OCI-LY3 (cell line): Measurements from ENCODE around the gene LAYN.

Experiments used
- H2AFZ ChIP-seq: fragments of 200-600, 300-600 bp; shearing (Covaris generic); 2 replicates; pipeline ENCODE4 v1.6.0; 2014; ENCODE audit warnings: antibody characterized with exemption, low read depth, low read length
- H3K27ac ChIP-seq: fragments of 200-600, 300-600 bp; sonication (generic); 2 replicates; pipeline ENCODE4 v1.5.1; 2014; ENCODE audit warnings: mild to moderate bottlenecking, low read length, moderate library complexity, mixed read lengths
- H3K27me3 ChIP-seq: fragments of 200-600, 300-600 bp; sonication (generic); 2 replicates; pipeline ENCODE4 v1.6.1; 2014; ENCODE audit warnings: low read depth, low read length, mixed read lengths
- H3K36me3 ChIP-seq: fragments of 200-600, 300-600 bp; sonication (generic); replicated peaks from 2 replicates; pipeline ENCODE3; 2014; ENCODE audit warnings: low read depth, low read length, mixed read lengths
- H3K4me1 ChIP-seq: fragments of 300-600, 200-600 bp; sonication (generic); 2 replicates; pipeline ENCODE4 v1.6.1; 2014; ENCODE audit warnings: low read length, mixed read lengths
- H3K4me2 ChIP-seq: fragments of 200-600, 300-600 bp; sonication (generic); 2 replicates; pipeline ENCODE4 v1.6.1; 2014; ENCODE audit warnings: low read length, mixed read lengths
- H3K4me3 ChIP-seq: fragments of 300-600, 200-600 bp; sonication (generic); 2 replicates; pipeline ENCODE4 v1.5.1; 2014; ENCODE audit warnings: antibody characterized with exemption, mild to moderate bottlenecking, low read length, moderate library complexity
- H3K79me2 ChIP-seq: fragments of 300-600, 200-600 bp; shearing (Covaris generic); 2 replicates; pipeline ENCODE4 v1.6.1; 2014; ENCODE audit warnings: mild to moderate bottlenecking, low read length, mixed read lengths
- H3K9ac ChIP-seq: fragments of 300-600, 200-600 bp; shearing (Covaris generic); 2 replicates; pipeline ENCODE4 v1.6.0; 2014; ENCODE audit warnings: mild to moderate bottlenecking, low read length, moderate library complexity
- H3K9me3 ChIP-seq: fragments of 200-600, 300-600 bp; shearing (Covaris generic); 2 replicates; pipeline ENCODE4 v1.6.1; 2014; ENCODE audit warnings: low read length, mixed read lengths; ENCODE audit not compliant: insufficient read depth
- H4K20me1 ChIP-seq: fragments of 200-600, 300-600 bp; sonication (generic); 2 replicates; pipeline ENCODE4 v1.6.1; 2016; ENCODE audit warnings: low read length, mixed read lengths; ENCODE audit not compliant: insufficient read depth
- CTCF ChIP-seq: fragments of 200-600, 300-600 bp; sonication (generic); IDR thresholded peaks from 2 replicates; pipeline ENCODE4 v1.5.1; 2014; ENCODE audit warnings: antibody characterized with exemption, low read length, low read depth
- EZH2phosphoT487 ChIP-seq: fragments of 200-600 bp; shearing (Covaris generic); IDR thresholded peaks from 2 replicates; pipeline ENCODE4 v1.6.1; 2018; ENCODE audit warnings: antibody characterized with exemption, mixed run types, low read depth

LAYN gene

DNA sequence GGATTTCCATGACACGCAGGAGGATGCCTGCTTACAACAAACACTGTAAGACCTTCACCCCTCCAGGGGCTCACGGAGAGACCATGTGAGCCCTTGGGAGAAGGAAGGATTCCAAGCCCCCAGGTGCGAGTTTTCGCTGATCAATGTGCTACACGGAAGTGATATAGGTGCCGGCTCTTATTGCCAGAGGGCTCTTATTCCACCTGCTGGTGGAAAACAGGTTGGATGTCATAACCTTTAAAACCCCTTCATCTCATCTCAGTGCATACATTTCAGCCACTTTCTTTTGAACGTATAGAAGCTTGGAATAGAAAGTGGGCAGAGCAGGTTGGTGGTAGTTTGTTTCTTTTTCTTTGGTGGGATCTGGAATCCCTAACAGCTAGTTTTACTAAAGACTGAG, 25.8 kb downstream of the LAYN start:
- H3K27me3 ChIP-seq = 0 out of 2 replicates have a peak, but pooled peaks cover 11% of the 10 kb centered on the region
- H3K79me2 ChIP-seq = no peaks in the 10 kb centered on the region
- no peak overlapping the region for H2AFZ ChIP-seq
- no peak overlapping the region for H3K9ac ChIP-seq
- TF ChIP-seq EZH2phosphoT487 = no peak
- TF ChIP-seq CTCF = no peak
- H3K27ac ChIP-seq = no peak overlapping the region
- H3K4me3 ChIP-seq = no peak overlapping the region
- no peaks in the 10 kb centered on the region for H3K36me3 ChIP-seq
- no peaks in the 10 kb centered on the region for H3K9me3 ChIP-seq
- H4K20me1 ChIP-seq = no peaks in the 10 kb centered on the region
- H3K4me1 ChIP-seq = peaks cover 20% of the 10 kb centered on the region
- H3K4me2 ChIP-seq = no peak overlapping the region

- Histone ChIP-seq H3K9me3 (no peaks in the 10 kb centered on the region), H3K4me1 (peaks cover 19% of the 10 kb centered on the region), H3K4me3 (no peak overlapping the region), H3K9ac (no peak overlapping the region), H4K20me1 (no peaks in the 10 kb centered on the region), H3K27me3 (0 out of 2 replicates have a peak, but pooled peaks cover 6% of the 10 kb centered on the region), H3K27ac (no peak overlapping the region), H3K36me3 (no peaks in the 10 kb centered on the region), H2AFZ (no peak overlapping the region), H3K79me2 (no peaks in the 10 kb centered on the region), H3K4me2 (no peak overlapping the region)
- no peak for TF ChIP-seq EZH2phosphoT487
- no peak for TF ChIP-seq CTCF
Observed at GRCh38 chr11:111569476-111569875, 29.0 kb downstream of the LAYN start.

GRCh38 chr11:111570796-111571195, 30.3 kb downstream of the LAYN start:
- H3K9me3 ChIP-seq = no peaks in the 10 kb centered on the region
- H4K20me1 ChIP-seq = no peaks in the 10 kb centered on the region
- no peak overlapping the region for H3K27ac ChIP-seq
- TF ChIP-seq CTCF (no peak), EZH2phosphoT487 (no peak)
- H3K27me3 ChIP-seq = 0 out of 2 replicates have a peak, but pooled peaks cover 6% of the 10 kb centered on the region
- H3K36me3 ChIP-seq = no peaks in the 10 kb centered on the region
- no peak overlapping the region for H2AFZ ChIP-seq
- H3K79me2 ChIP-seq = no peaks in the 10 kb centered on the region
- peaks cover 20% of the 10 kb centered on the region for H3K4me1 ChIP-seq
- no peak overlapping the region for H3K4me3 ChIP-seq
- no peak overlapping the region for H3K9ac ChIP-seq
- H3K4me2 ChIP-seq = no peak overlapping the region

DNA sequence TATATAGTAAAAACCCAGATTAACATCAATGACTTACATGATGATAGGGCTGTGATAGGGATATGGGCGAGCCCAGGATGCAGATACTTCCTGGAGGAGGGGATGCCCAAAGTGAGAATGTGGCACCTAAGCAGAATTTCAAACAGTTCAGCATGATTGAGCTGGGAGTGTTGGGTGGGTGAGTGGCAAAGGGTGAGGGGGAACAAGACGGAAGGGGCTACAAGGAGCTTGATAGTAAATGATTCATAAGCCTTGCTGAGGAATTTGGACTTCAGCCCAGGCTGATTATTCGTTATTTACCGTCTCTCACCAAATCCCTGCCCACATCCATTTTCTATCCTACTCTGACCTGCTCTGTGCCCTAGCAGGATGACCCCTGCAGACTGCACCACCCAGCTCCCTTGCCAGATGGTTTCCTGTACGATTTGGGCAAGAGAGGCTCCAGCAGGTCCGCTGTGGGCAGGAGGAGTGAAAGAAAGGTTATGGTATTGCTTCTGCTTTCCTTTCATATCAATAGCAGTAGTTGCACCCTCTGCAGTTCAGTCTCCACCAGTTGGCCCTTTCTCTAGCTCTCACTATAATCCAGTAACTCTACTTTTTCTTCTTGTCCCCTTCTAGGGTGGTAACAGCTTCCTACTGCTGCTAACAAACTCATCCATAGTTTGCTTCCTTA, 31.4 kb downstream of the LAYN start:
- H3K9me3 ChIP-seq = no peaks in the 10 kb centered on the region
- peak overlapping the region; percentile 41 for H2AFZ ChIP-seq
- peaks cover 20% of the 10 kb centered on the region for H3K4me1 ChIP-seq
- H4K20me1 ChIP-seq = no peaks in the 10 kb centered on the region
- H3K4me3 ChIP-seq = peak overlapping the region; percentile 45
- H3K27me3 ChIP-seq = 0 out of 2 replicates have a peak, but pooled peaks cover 6% of the 10 kb centered on the region
- H3K36me3 ChIP-seq = no peaks in the 10 kb centered on the region
- no peaks in the 10 kb centered on the region for H3K79me2 ChIP-seq
- no peak overlapping the region for H3K9ac ChIP-seq
- TF ChIP-seq EZH2phosphoT487 (no peak), CTCF (no peak)
- peak overlapping the region; percentile 49 for H3K4me2 ChIP-seq
- H3K27ac ChIP-seq = no peak overlapping the region
